Mucosa of descending colon (tissue), 3 donors: ENCODE results near the gene INO80. TPM values are rescaled to one million over a fixed set of nuclear protein-coding genes. Genes with fewer than 3 reads are reported as not detected.

Experiments
- ATAC-seq: fragments of 200-7000 bp; cut with Tn5 transposase; one replicate; pipeline ENCODE4 v1.9.1; 2020; ENCODE audit warnings: mild to moderate bottlenecking, moderate library complexity
- DNase-seq, 3 donors: peaks; one replicate each; pipeline ENCODE4 v3.0.0-alpha.2; 2020
- H3K36me3 ChIP-seq: fragments of 200-600 bp; one replicate; pipeline ENCODE4 v1.8.0; 2021; ENCODE audit warnings: low read depth, mild to moderate bottlenecking
- H3K4me1 ChIP-seq: fragments of 200-600 bp; one replicate; pipeline ENCODE4 v1.8.0; 2021; ENCODE audit warnings: low read depth, mild to moderate bottlenecking
- H3K4me3 ChIP-seq: fragments of 200-600 bp; one replicate; pipeline ENCODE4 v1.8.0; 2021; ENCODE audit warnings: mild to moderate bottlenecking
- H3K9me3 ChIP-seq: fragments of 200-600 bp; one replicate; pipeline ENCODE4 v1.8.0; 2021; ENCODE audit warnings: mild to moderate bottlenecking
- CTCF ChIP-seq: fragments of 200-600 bp; IDR thresholded peaks from one replicate; pipeline ENCODE4 v1.8.0; 2022; ENCODE audit warnings: antibody characterized with exemption, mild to moderate bottlenecking
- intact Hi-C, 2 donors: fragments of 100-400 bp; cut with DNase I in 1 of 2; cut with micrococcal nuclease in 1 of 2; formaldehyde crosslinking; loops; one replicate each; pipeline versions ENCODE4 v1.11.0 to v1.11.1; 2022; cut with DNase I, micrococcal nuclease
- total RNA-seq, 3 donors: library from RNA; stranded (reverse); fragmentation: NEBNext Ultra II Directional in 2 of 3; extraction: Animal tissue kit (Norgen Biotek cat#: 25700) in 2 of 3; gene quantifications; one replicate each; pipeline versions ENCODE4 v1.2.1 to v1.2.4, GENCODE V29; 2021 to 2023
- donor health status: DM: no; HTN: no; CAD: no; lungs with moderate emphysema.
- donor health status: DM: no; HTN: no; CAD: no.
- donor health status: DM: no; HTN: yes; CAD: no.

Gene INO80
- total RNA-seq, 3 donors from 2014 or later, result 22.7 to 28.0 (median 26.3) TPM

GRCh38 chr15:40992825-40993224 lies 123.3 kb downstream of the INO80 start:
- intact Hi-C loops, result no loop called here
- no peak for TF ChIP-seq CTCF

GRCh38 chr15:40992241-40992741 lies 123.8 kb downstream of the INO80 start:
- Histone ChIP-seq H3K4me3 (no peak overlapping the region), H3K4me1 (no peaks in the 10 kb centered on the region), H3K36me3 (no peaks in the 10 kb centered on the region), H3K9me3 (no peaks in the 10 kb centered on the region)
- no peak for DNase-seq
- TF ChIP-seq CTCF, result no peak
- no peak for ATAC-seq
- intact Hi-C loops, result no loop called here

More at GRCh38 chr15:40992825-40993224, 123.3 kb downstream of the INO80 start:
- no peak for DNase-seq
- no peaks in the 10 kb centered on the region for H3K9me3 ChIP-seq
- no peaks in the 10 kb centered on the region for H3K36me3 ChIP-seq
- no peaks in the 10 kb centered on the region for H3K4me1 ChIP-seq
- H3K4me3 ChIP-seq, result no peak overlapping the region
- ATAC-seq, result no peak

GRCh38 chr15:40991355-40991754 lies 124.7 kb downstream of the INO80 start:
- no peak for ATAC-seq
- Histone ChIP-seq H3K36me3 (no peaks in the 10 kb centered on the region), H3K4me1 (no peaks in the 10 kb centered on the region), H3K4me3 (no peak overlapping the region), H3K9me3 (no peaks in the 10 kb centered on the region)
- no peak for DNase-seq
- no peak for TF ChIP-seq CTCF
- intact Hi-C loops, result no loop called here

- Histone ChIP-seq H3K9me3 (no peaks in the 10 kb centered on the region), H3K4me1 (no peaks in the 10 kb centered on the region), H3K36me3 (no peaks in the 10 kb centered on the region), H3K4me3 (no peak overlapping the region)
- ATAC-seq (no peak), DNase-seq (no peak)
- no peak for TF ChIP-seq CTCF
- intact Hi-C loops, result no loop called here
Measured at GRCh38 chr15:40990789-40991188, 125.3 kb downstream of the INO80 start.

- Histone ChIP-seq H3K36me3 (no peaks in the 10 kb centered on the region), H3K4me1 (no peaks in the 10 kb centered on the region), H3K4me3 (no peak overlapping the region), H3K9me3 (no peaks in the 10 kb centered on the region)
- ATAC-seq (no peak), DNase-seq (no peak)
- TF ChIP-seq CTCF, result no peak
- intact Hi-C loops, result no loop called here
Measured at GRCh38 chr15:40990080-40990479, 126.0 kb downstream of the INO80 start.

- no peak overlapping the region for H3K4me3 ChIP-seq
- H3K36me3 ChIP-seq, result peaks cover 6% of the 10 kb centered on the region
- no peak for TF ChIP-seq CTCF
- intact Hi-C loops, result no loop called here
- no peaks in the 10 kb centered on the region for H3K4me1 ChIP-seq
- ATAC-seq (no peak), DNase-seq (no peak)
- H3K9me3 ChIP-seq, result no peaks in the 10 kb centered on the region
Measured at GRCh38 chr15:40988156-40988555, 127.9 kb downstream of the INO80 start.
